ENCODE data around the gene PNMA8A. TPM values are rescaled to one million over a fixed set of nuclear protein-coding genes. Genes with fewer than 3 reads are reported as not detected.

PNMA8A gene
- total RNA-seq, 2 donors from 2014 or later: 4.3 to 6.5 TPM

- peak in 2 of 3 donors; percentile 39 to 45 for TF ChIP-seq POLR2A (IDR thresholded peaks at IDR 0.05)
- TF ChIP-seq, protein P1, sequence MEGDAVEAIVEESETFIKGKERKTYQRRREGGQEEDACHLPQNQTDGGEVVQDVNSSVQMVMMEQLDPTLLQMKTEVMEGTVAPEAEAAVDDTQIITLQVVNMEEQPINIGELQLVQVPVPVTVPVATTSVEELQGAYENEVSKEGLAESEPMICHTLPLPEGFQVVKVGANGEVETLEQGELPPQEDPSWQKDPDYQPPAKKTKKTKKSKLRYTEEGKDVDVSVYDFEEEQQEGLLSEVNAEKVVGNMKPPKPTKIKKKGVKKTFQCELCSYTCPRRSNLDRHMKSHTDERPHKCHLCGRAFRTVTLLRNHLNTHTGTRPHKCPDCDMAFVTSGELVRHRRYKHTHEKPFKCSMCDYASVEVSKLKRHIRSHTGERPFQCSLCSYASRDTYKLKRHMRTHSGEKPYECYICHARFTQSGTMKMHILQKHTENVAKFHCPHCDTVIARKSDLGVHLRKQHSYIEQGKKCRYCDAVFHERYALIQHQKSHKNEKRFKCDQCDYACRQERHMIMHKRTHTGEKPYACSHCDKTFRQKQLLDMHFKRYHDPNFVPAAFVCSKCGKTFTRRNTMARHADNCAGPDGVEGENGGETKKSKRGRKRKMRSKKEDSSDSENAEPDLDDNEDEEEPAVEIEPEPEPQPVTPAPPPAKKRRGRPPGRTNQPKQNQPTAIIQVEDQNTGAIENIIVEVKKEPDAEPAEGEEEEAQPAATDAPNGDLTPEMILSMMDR (IDR thresholded peaks at IDR 0.05): no peak
- peak within 1 kb of the TSS in 1 of 4 donors; percentile 5 for H3K27ac ChIP-seq
- no peaks in the 10 kb centered on the region for H3K9me3 ChIP-seq
- no peak within 1 kb of the TSS for H3K4me3 ChIP-seq
- H3K4me1 ChIP-seq: peaks cover 11% of the 10 kb centered on the region
- H3K36me3 ChIP-seq (replicated peaks in 1 of 2; ENCODE audit: insufficient read depth in 1 of 2, low read depth in 2 of 2): no peaks in the 10 kb centered on the region
- peak; percentile 72 for ATAC-seq
- 10% methylated on average over 29 of the region's 29 CpGs; no CpG with 5 or more reads in 1 of the 2 donors for WGBS, 2 donors
- intact Hi-C loops (cut with DNase I): loop anchor here (10.0 kb wide), 1 partner anchor 211 kb away; no protein-coding TSS in a partner anchor
- H3K27me3 ChIP-seq: no peaks in the 10 kb centered on the region
- DNase-seq: peak; percentile 64 to 80 (median 79)
Observed at GRCh38 chr19:46495786-46496099, 24.4 kb upstream of the PNMA8A start, which contains the start of gene PNMA8B. Gene PNMA8B, minus strand, starts transcription at chr19:46495867. Its CDS starts 402 bp downstream, at chr19:46495465.

GRCh38 chr19:46494941-46495785 lies 23.8 kb upstream of the PNMA8A start:
- ATAC-seq (no peak), DNase-seq (no peak)
- Histone ChIP-seq H3K9me3 (no peaks in the 10 kb centered on the region), H3K36me3 (replicated peaks in 1 of 2; ENCODE audit: insufficient read depth in 1 of 2, low read depth in 2 of 2) (no peaks in the 10 kb centered on the region), H3K4me1 (peaks cover 12% of the 10 kb centered on the region), H3K27me3 (no peaks in the 10 kb centered on the region), H3K27ac (peak overlapping the region in 1 of 4 donors; percentile 5), H3K4me3 (no peak overlapping the region)
- intact Hi-C loops (cut with DNase I): loop anchor here (10.0 kb wide), 1 partner anchor 210 kb away; no protein-coding TSS in a partner anchor
- 37 to 71% methylated on average over 8 to 48 of the region's 49 CpGs for WGBS, 2 donors
- TF ChIP-seq, protein P1 (IDR thresholded peaks at IDR 0.05): no peak
- TF ChIP-seq POLR2A (IDR thresholded peaks at IDR 0.05): no peak

DNA sequence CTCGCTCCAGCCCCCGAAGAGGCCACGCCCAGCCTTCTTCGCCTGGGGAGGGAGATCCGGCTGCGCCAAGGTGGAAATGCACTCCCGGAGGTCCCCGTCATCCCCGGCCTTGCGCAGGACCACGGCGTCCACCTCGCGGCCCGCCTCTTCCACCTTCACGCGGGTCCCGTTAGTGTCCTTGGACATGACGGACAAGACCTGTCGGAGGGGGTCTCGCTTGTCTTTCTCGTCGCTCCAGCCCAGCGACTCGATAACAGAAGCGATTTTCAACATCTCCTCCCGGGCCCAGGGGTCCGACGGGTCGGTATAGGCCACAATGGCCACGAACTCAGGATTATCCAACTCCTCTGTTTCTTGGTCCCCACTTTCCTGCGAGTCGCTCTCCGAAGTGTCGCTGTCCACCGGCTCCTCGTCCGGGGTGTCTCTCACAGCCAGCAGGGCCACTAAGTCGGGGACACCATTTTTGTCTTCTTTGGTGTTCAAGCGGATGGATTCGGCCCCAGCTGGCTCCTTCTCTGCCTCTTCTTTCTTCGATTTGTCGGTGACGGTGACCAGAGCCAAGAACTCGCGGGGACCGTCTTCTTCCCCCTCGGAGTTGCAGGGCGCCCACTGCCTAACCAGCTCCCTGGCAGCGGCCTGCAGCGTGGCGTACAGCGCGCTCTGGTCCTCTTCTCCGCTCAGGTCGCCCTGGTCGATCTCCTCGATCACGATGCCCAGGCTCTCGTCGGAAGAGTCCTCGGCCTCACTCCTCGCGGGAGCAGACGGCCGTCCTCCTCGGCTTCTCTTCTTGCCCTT lies 23.0 kb upstream of the PNMA8A start:
- H3K36me3 ChIP-seq (replicated peaks in 1 of 2; ENCODE audit: insufficient read depth in 1 of 2, low read depth in 2 of 2): no peaks in the 10 kb centered on the region
- ATAC-seq (no peak), DNase-seq (no peak)
- 72 to 86% methylated on average over 48 to 65 of the region's 67 CpGs for WGBS, 2 donors
- no peaks in the 10 kb centered on the region for H3K27me3 ChIP-seq
- no peaks in the 10 kb centered on the region for H3K9me3 ChIP-seq
- no peak overlapping the region for H3K4me3 ChIP-seq
- intact Hi-C loops (cut with DNase I): loop anchor here (10.0 kb wide), 1 partner anchor 210 kb away; no protein-coding TSS in a partner anchor
- TF ChIP-seq, protein P1 (IDR thresholded peaks at IDR 0.05): no peak
- no peak for TF ChIP-seq POLR2A (IDR thresholded peaks at IDR 0.05)
- no peak overlapping the region for H3K27ac ChIP-seq
- H3K4me1 ChIP-seq: peaks cover 21% of the 10 kb centered on the region

DNA sequence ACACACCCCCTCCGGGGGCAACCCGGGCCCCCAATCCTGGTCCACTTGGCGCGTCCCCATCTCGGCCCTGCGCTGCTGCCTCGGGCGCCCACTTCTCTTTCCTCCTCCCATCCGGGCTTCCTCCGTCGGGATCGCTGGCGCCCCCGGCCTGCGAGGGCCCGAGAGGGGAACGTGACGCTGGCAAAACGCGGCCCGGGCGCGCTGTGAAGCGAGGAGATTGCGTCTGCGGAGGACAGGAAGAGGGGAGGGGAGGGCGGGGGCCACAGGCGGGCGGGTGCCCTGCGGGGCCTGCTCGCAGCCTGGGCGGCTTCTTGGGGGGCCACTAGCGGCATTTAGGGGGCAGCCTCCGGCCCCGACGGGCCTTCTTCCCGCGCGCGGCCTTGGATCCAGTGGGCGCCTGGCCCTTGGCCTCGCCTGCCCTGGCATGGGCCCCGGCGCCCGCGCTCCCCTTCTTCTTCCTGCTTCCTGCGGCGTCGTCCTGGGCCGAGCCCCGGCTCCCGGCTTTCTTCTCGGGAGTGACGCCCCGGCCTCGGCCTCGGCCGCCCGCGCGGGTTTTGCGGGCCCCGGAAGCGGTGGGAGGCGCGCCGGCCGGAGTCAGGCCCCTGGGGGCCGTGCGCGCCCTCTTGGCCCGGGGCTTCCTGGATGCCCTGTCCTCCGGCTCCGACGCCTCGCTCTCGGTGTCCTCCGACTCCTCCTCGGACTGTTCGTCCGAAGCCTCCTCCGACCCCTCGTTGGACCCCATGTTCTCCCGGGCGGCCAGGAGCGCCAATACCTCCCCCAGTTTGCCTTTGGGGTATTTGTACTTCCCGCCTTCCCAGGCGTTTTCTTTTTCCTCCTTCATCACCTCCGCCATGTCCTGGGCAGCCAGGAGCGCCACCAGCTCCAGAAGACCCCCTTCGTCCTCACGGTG lies 22.1 kb upstream of the PNMA8A start:
- no peak for DNase-seq
- TF ChIP-seq, protein P1 (IDR thresholded peaks at IDR 0.05): no peak
- TF ChIP-seq POLR2A (IDR thresholded peaks at IDR 0.05): no peak
- no peak overlapping the region for H3K4me3 ChIP-seq
- WGBS, 2 donors: 52 to 78% methylated on average over 50 to 68 of the region's 92 CpGs
- H3K36me3 ChIP-seq (replicated peaks in 1 of 2; ENCODE audit: insufficient read depth in 1 of 2, low read depth in 2 of 2): no peaks in the 10 kb centered on the region
- no peaks in the 10 kb centered on the region for H3K27me3 ChIP-seq
- H3K27ac ChIP-seq: no peak overlapping the region
- ATAC-seq: no peak
- no peaks in the 10 kb centered on the region for H3K9me3 ChIP-seq
- intact Hi-C loops (cut with DNase I): loop anchor here (10.0 kb wide), 1 partner anchor 209 kb away; no protein-coding TSS in a partner anchor
- H3K4me1 ChIP-seq: peaks cover 23% of the 10 kb centered on the region
